HG03103 (cell line): ENCODE results near the gene PLCG2.
"Not testable (repeated sequence)": the region's sequence is repeated elsewhere in the genome, so short reads cannot be mapped to it uniquely, and the experiment has no call there.

Source experiments
- ATAC-seq: cut with Tn5 transposase; IDR thresholded peaks from one replicate; pipeline ENCODE4 v1.9.1; 2021; ENCODE audit warnings: low read depth; ENCODE audit not compliant: unreplicated experiment

The PLCG2 gene

DNA sequence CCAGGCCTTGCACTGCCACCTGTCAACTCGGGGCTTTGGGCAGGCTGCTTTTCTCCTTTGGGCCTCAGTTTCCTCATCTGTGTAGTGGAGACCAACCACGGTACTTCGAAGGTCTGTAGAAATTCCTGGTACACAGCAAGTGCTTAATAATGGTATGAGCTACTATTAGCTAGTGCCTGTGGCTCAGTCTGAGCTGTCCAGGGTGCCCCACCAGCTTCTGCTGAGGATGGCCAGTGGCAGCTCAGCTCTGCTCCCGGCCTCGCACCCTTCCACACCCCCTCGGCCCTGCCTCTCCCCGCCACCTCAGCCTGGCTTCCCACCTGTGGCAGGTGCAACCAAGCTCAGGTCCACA, 26.2 kb upstream of the PLCG2 start:
- no peak for ATAC-seq

DNA sequence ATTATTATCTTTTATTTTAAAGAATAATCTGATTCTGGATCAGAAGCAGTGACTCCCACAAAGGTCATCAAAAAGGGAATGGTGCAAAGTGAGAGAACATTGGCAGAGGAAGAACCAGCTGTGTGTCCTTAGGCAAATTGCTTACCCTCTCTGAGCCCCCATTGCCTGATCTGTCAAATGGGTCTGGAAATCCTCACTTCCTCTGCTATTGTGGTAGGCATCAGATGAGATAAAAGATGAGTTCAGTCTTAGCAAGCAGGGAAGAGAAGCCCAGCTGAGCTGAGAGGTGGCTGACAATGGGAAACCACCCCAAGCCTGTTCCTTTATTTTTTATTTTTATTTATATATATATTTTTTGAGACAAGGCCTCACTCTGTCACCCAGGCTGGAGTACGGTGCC, 24.2 kb upstream of the PLCG2 start:
- ATAC-seq, result no peak

DNA sequence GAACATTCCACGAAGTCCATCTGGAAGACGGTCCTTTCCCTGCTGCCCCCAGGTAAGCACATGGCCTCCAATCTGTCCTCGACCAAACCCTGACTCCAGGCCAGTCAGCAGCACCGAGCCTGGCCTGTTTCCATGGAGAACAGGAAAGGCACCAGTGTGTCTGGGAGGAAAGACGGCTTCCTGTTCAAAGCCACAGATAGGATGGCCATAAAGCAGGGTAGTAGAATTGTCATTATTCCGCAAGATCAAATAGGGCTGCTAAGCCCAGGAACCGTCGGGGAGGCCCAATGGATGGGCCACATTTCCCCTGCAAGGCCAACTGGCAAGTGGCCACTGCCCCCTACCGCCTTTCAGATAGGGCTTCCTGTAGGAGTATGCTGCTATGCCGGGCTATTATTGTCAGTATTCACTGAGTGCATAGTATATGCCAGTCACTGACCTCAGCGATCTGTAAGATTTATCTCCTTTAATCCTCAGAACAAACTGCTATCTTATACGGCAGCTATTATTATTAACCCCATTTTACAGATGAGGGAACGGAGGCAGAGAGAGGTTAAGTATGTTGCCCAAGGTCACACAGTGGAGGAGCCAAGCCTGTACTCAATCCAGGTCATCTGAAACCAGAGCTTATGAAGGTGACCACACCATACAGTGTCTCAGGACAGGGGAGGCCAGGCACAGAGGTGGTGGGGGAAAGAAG, 23.0 kb upstream of the PLCG2 start:
- ATAC-seq, result no peak

DNA sequence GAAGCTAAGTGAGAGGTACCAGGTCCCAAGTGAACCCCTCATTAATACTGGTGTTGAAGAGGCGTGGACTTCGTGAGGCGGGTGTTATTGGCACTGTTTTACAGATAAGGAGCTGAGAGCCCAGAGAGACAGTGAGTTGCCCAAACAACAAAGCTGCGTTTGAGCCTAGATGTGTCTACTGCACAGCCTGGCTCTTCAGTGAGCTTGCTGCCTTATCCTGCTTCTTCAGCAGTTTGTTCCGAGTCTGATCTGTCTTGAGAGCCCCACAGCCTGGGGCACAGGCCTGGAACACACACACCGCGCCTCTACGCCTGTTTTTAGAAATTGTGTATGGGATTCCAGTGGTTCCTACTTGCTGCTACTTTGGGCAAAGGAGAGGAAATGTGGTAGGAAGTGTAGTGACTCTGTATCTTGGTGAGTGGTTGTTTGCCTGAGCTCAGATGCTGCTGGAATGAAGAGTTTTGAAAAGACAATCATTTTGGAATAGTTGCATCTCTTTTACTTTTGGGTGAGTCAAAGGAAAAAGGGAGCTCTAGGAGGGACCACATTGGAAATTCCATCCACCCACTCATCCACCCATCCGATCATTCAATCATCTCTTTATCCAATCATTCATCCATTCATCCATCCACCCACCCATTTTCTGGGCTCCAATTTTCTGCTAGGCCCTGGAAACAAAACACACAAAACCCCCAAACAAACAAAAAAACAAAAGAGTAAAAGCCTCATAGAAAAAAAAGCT, 22.3 kb upstream of the PLCG2 start:
- no peak for ATAC-seq

DNA sequence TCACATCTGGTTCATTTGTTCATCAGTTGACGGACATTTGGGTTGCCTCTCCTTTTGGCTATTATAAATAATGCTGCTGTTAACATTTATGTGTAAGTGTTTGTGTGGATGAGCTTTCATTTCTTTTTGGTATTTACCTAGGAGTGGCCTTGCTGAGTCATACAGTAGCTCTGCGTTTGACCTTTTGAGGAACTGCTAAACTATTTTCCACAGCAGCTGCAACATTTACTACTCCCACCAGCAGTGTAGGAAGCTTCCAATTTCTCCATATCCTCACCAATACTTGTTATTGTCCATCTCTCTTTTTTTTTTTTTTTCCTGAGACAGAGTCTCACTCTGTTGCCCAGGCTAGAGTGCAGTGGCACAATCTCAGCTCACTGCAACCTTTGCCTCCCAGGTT, 20.7 kb upstream of the PLCG2 start:
- ATAC-seq, result no peak

DNA sequence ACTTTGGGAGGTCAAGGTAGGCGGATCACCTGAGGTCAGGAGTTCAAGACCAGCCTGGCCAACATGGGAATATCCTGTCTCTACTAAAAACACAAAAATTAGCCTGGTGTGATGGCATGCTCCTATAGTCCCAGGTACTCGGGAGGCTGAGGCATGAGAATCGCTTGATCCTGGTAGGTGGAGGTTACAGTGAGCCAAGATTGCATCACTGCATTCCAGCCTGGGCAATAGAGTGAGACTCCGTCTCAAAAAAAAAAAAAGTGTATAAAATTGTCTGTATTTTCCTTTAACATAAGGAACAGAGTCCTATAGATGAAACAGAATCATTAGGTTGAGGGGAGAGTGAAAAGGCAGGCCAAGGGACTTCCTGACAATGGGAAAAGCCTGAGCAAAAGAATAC, 16.8 kb upstream of the PLCG2 start:
- not testable (repeated sequence) for ATAC-seq

DNA sequence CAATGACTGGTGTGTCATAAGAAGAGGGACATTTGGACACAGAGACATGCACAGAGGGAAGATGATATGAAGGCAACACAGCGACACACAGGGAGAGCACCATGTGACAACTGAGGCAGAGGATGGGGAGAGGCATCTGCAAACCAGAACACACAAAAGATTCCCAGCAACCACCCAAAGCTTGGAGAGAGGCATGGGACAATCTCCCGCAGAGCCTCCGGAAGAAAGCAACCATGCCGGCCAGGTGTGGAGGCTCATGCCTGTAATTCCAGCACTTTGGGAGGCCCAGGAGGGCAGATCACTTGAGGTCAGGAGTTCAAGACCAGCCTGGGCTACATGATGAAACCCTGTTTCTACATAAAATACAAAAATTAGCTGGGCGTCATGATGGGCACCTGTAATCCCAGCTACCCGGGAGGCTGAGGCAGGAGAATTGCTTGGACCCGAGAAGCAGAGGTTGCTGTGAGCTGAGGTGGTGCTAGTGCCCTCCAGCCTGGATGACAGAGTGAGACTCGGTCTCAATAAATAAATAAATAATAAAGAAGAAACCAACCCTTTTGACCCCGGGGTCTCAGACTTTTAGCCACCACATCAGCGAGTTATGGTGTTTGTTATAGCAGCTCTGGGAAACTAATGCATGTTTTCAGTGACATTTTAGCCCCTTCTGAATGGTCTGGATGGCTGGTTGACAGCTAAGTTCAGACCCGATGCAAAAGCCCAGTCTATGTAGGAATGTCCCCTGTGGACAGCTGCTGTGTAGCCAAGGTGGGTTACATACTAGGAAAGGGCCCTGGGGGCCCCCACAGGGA, 13.8 kb upstream of the PLCG2 start:
- no peak for ATAC-seq

DNA sequence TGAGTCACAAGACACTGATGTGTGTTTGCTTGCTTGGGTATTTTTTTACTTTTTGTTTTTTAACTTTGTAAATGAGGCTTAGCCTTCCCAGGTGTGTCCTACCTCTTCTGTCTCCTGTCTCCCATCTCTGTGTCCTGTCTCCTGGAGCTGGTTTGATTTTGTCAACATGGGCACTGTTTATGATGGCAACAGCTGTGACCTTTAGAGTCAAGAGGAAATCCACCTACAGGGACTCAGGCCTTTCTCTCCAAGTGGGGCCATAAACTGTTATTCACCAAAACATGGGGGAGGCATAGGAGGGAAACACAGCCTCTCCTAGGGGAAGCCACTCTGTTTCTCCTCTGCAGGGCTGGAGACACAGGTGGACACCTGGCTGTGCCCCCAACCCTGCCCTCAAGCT, 13.1 kb upstream of the PLCG2 start:
- ATAC-seq, result no peak

DNA sequence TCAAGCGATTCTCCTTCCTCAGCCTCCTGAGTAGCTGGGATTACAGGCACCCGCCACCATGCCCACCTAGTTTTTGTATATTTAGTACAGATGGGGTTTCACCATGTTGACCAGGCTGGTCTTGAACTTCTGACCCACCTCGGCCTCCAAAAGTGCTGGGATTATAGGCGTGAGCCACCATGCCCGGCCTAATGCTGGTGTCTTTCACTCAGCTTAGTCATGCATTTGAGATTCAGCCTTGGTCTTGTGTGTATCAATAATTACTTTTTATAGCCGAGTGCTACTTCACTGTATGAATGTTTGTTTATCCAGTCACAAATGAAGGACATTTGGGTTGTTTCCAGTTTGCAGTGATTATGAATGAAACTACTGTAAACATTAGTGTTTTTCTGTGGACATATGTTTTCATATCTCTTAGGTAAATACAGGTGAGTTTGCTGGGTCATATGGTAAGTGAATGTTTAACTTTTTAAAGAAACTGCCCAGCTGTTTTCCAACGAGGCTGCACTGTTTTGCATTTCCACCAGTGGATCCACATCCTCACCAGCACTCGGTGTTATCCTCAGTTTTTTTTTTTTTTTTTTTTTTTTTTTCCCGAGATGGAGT, 11.0 kb upstream of the PLCG2 start:
- no peak for ATAC-seq

DNA sequence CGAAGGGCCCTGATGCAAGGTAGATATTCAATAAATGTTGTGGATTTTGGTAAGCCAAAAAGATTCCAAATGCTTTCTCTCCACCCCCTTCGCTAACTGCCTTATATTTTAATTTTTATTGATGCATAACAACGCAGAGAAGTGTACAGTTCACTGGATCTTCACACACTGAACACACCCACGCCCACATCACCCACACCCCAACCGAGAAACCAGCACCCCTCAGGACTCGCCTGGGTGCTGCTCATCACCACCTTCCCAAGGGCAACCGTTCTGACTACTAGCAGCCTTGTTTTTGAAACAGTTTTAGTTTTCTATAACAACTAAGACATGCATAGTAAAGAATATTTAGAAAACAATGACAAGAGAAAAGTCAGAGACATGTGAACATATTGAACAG, 9.1 kb upstream of the PLCG2 start:
- no peak for ATAC-seq

DNA sequence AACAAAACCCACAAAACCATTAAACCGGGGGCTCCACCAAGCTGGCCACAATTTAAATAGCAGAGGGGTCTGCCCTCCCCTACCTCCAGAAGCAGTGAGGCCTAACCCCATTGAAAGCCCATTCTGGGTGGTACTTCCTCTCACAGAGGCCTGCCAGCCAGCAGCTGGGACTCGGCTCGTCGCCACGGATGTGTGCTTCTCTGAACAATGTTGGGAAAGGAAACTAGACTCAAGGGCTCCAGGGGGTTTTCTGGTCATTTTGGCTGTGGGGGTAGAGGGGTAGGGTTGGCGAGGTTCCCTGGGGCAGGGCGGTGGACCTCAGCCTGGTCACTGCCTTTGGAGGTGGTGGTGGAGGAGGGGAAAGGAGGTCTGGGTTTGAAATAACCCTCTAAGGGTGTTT, 4.7 kb upstream of the PLCG2 start:
- ATAC-seq, result no peak

DNA sequence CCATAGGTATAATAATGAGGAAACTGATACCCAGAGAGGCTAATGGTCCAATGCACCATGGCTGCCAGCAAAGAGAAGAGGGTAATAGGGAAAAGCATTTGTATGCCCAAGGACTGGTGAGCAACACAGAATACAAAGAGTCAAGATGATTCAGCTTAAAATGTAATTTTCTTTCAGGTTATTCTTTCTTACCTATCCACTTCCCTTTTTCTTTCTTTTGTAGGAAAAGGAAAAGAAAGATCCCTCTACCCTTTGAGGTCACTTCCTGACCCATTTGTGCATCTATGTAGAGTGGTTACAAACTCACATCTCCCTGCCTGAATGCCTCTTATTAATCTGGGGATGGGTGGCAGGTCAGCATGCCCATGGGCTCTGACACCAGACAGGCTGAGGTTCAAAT, 3.5 kb upstream of the PLCG2 start:
- ATAC-seq, result no peak

DNA sequence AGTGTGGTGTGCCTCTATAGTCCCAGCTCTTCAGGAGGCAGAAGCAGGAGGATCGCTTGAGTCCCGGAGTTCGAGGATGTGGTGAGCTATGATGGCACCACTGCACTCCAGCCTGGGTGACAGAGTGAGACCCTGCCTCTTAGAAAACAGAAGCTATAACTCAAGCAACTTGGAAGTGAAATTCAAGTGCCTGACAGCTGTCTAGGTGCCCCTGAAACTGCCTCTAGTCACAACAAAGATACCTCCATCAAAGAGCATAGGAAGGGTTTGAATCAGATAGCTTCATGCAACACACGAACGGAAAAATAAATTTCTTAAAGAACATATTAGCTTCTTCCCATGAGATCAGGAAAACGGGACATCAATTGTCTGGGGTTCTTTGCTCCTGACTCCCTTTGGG, 860 bp upstream of the PLCG2 start:
- no peak for ATAC-seq

DNA sequence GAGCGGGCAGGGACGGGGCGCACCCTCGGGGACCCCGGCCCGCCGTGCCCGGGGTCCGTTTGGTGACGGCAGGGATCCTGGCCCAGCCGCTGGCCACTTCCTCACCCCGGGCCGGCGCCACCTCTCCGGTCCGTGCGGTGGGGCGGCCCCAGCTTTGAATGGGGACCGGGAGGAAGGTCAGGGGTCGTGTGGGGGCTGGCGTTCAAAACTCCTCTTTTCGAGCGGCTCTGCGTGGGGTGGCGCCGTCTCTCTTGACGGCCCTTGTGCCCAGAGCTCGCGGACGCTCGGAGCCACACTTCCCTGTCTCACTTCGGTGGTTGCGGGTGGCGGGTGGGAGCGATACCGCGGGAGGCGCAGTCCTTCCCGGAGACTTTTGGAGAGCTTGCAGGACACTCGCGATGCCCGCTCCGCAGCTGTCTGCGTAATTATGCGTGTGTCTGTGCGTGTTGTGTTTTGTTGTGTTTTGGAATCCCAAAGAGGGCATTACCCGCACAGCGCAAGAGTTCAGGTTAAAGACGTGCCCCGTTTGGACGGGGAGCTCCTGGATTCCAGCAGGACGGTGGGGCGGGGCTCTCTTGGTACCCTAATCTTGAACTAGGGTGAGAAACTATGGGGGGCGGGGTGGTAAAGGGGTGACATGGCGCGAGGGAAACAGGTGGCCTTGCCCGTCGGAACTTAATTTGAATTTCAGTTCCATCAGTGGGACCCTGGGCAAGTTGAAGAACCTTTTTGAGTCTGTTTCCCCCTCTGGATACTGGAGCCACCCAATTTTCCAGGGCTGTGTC, 637 bp downstream of the PLCG2 start:
- ATAC-seq, result peak; percentile 12

DNA sequence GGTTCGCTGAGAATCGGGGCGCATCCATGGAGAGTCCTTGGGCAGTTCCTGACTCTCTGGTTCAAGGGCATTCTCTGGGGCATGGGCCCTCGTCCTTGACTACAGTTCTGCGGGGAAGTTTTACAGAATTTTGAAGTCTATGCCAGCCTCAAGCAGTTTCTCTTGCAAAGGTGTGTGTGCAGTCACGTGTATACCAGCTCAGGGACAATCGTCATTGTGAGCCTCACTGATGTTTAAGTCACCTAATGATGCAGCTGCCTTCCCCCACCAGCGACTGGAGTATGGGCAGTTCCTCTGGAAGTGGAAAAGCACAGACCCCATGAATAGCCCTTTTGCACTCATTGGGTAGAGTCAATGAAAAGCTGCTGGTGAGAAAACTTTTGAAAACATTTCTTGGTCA, 1.3 kb downstream of the PLCG2 start:
- no peak for ATAC-seq

DNA sequence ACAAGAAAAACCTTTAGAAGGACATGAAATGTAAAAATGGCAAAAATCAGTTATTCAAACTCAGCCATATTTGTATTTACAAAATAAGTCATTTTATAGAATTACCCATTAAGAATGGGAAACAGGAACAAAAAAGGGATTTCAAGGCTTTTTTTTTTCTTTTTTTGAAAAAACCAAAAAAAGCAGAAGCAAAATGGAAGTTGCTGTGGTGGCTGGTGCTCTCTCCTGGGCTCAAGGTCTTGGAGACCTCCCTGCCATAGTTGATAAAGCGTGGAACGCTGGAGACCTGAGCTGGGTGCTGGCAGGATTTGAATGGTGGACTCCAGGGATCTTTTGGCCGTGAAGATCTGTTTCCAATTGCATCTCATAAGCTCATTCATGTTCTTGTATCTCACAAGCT, 3.1 kb downstream of the PLCG2 start:
- no peak for ATAC-seq

DNA sequence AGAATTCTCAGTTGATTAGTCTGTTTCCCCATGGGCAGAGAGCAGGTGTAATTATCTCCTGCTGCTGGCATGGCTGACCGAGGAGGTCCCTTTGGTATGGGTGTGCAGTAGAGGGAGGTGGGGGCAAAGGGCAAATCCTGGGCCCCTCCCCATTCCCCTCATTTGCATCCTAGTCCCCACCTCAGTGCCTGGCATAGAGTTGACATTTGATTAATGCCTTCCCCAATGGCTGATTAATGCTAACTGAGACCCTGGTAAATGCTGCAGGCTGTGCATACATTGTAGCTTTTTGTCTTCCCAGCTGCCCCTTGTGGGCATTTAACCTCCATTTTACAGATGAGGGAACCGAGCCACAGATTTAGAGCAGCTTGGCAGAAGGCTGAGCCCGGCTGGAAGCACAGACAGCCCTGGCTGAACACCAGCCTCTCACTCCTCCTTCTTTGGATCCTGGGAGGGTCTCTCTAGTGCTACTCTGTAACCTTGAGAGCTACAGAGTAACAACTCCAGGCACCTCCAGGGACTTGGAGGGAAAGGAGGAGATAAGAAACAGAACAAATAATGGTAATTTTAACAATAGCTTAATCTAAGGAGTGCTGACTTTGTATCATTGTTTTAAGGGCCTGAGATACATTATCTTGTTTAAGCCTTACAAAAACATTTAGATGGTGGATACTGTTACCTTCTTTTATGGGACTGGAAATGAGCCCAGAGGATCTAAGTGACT, 5.1 kb downstream of the PLCG2 start:
- ATAC-seq, result no peak

DNA sequence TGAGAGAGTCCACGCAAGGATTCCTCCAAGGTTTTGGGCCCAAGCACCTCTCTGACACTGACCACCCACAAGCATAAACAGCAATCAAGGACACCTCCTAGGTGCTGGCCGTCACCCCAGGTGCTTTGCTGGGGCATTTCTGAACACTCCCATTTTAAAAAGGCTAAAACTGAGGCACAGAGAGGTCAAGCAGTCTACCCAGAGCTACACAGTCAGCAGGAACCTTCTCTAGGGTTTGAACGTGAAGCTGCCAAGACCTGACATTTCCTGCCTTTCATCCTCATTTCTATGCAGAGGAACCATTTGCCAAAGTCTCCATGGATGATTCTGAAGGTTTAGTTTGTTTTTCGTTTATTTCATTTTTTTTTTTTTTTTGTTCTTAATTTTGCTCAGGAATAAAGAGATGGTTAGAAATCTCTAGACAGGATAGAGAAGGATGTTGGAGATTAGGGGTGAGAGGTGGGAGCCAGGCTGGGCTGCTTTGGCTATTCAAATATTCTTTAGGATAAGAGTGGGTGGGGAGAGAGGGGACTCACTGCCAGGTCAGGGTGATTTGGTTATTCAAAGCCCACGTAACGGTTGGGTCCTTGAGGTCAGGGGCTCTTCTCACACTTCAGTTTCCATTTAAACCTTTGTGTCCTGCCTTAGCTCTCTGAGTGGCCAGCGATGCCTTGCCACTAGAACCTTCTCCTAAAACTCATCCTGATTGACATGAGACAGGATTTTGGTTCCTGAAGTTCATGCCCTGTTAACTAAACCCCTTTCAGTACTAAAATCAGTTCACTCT, 6.2 kb downstream of the PLCG2 start:
- ATAC-seq, result no peak

DNA sequence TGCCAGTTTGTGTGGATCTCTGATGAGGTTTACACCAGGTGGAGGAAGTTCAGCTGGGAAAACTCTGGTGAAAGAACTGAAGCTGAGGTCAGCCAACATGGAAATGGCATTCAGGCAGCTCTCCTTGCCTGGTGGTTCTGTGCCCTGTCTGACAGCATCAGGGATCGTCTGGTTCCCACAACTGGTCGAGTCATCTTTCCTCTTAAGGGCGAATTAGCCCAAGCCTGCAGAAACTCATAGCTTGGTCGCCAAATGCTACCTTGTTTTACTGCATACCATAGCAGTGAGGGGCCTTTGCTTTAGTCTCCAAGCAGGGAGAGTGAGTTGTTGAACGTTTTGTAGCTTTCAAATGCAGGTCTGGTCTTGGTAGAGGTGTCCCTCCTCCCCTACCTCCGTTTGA, 7.2 kb downstream of the PLCG2 start:
- ATAC-seq, result no peak
